Measurements from ENCODE around the gene ZNF341.

- TF ChIP-seq CTCF (IDR thresholded peaks at IDR 0.05): no peak
- TF ChIP-seq POLR2A (IDR thresholded peaks at IDR 0.05): no peak
These were observed 104.5 kb downstream of the ZNF341 start for GRCh38 chr20:33836277-33836676.
